GM20431 (cell line): ENCODE data around the gene SH2D3A.
"Not testable (repeated sequence)": the region's sequence is repeated elsewhere in the genome, so short reads cannot be mapped to it uniquely, and the experiment has no call there.

Experiments
- in situ Hi-C: fragments of 300-500 bp; cut with MseI, MboI; formaldehyde crosslinking; loops from one replicate; pipeline ENCODE4 v1.15.0; 2020; ENCODE audit warnings: low sequenced_read_pairs; ENCODE audit not compliant: unreplicated experiment

SH2D3A gene

GRCh38 chr19:6767357-6768235 is at the start of gene SH2D3A:
Gene SH2D3A, minus strand, starts transcription at chr19:6767435. Its CDS starts 3,687 bp downstream, at chr19:6763748.
- in situ Hi-C loops = no loop called here

GRCh38 chr19:6813659-6814058 is 46.4 kb upstream of the SH2D3A start:
- in situ Hi-C loops = no loop called here

- in situ Hi-C loops = no loop called here
These were observed 45.4 kb upstream of the SH2D3A start for GRCh38 chr19:6812612-6813011.

- in situ Hi-C loops = no loop called here
These were observed 44.7 kb upstream of the SH2D3A start for GRCh38 chr19:6811906-6812305.

GRCh38 chr19:6811378-6811777 is 44.1 kb upstream of the SH2D3A start:
- in situ Hi-C loops = no loop called here

- in situ Hi-C loops = no loop called here
These were observed 42.0 kb upstream of the SH2D3A start for GRCh38 chr19:6809262-6809661.

GRCh38 chr19:6808494-6808893 is 41.3 kb upstream of the SH2D3A start:
- in situ Hi-C loops = no loop called here

GRCh38 chr19:6807291-6807690 is 40.1 kb upstream of the SH2D3A start:
- in situ Hi-C loops = no loop called here

- in situ Hi-C loops = no loop called here
These were observed 39.3 kb upstream of the SH2D3A start for GRCh38 chr19:6806488-6806887.

GRCh38 chr19:6803036-6803404 is 35.8 kb upstream of the SH2D3A start:
- in situ Hi-C loops = no loop called here

GRCh38 chr19:6802336-6803035 is 35.3 kb upstream of the SH2D3A start:
- in situ Hi-C loops = no loop called here

- in situ Hi-C loops = no loop called here
These were observed 34.4 kb upstream of the SH2D3A start for GRCh38 chr19:6801485-6802086.

- in situ Hi-C loops = no loop called here
These were observed 33.8 kb upstream of the SH2D3A start for GRCh38 chr19:6800991-6801484.

- in situ Hi-C loops = not testable (repeated sequence)
These were observed 33.0 kb upstream of the SH2D3A start for GRCh38 chr19:6800160-6800790.

- in situ Hi-C loops = no loop called here
These were observed 30.4 kb upstream of the SH2D3A start for GRCh38 chr19:6797646-6798045.

GRCh38 chr19:6796278-6796677 is 29.0 kb upstream of the SH2D3A start:
- in situ Hi-C loops = no loop called here

- in situ Hi-C loops = no loop called here
These were observed 27.6 kb upstream of the SH2D3A start for GRCh38 chr19:6794686-6795431.

GRCh38 chr19:6793973-6794372 is 26.7 kb upstream of the SH2D3A start:
- in situ Hi-C loops = no loop called here

GRCh38 chr19:6793411-6793810 is 26.2 kb upstream of the SH2D3A start:
- in situ Hi-C loops = no loop called here

- in situ Hi-C loops = no loop called here
These were observed 24.0 kb upstream of the SH2D3A start for GRCh38 chr19:6791237-6791636.
